HG03064 (cell line): ENCODE results near the gene UPK3A.

Experiments
- ATAC-seq: cut with Tn5 transposase; IDR thresholded peaks from one replicate; pipeline ENCODE4 v1.9.1; 2021; ENCODE audit warnings: low read depth; ENCODE audit not compliant: unreplicated experiment

UPK3A gene

GRCh38 chr22:45284705-45285262, at the start of gene UPK3A:
TSS of gene UPK3A (plus strand) at chr22:45284949. CDS start at chr22:45285014, 65 bp downstream.
- ATAC-seq, result no peak

GRCh38 chr22:45235101-45235777, 49.5 kb upstream of the UPK3A start:
- ATAC-seq, result no peak

GRCh38 chr22:45235851-45236342, 48.9 kb upstream of the UPK3A start:
- ATAC-seq, result no peak

GRCh38 chr22:45237065-45237990, 47.4 kb upstream of the UPK3A start:
- ATAC-seq, result no peak

GRCh38 chr22:45238076-45238956, 46.4 kb upstream of the UPK3A start:
- ATAC-seq, result no peak

- ATAC-seq, result no peak
Measured at GRCh38 chr22:45238957-45239680, 45.6 kb upstream of the UPK3A start.

GRCh38 chr22:45239681-45240051, 45.1 kb upstream of the UPK3A start:
- ATAC-seq, result no peak

GRCh38 chr22:45240104-45240809, 44.5 kb upstream of the UPK3A start:
- no peak for ATAC-seq

GRCh38 chr22:45240810-45241631, 43.7 kb upstream of the UPK3A start, which contains the start of gene KIAA0930:
TSS of gene KIAA0930 (minus strand) at chr22:45240894. CDS start at chr22:45240703, 191 bp downstream.
- ATAC-seq, result no peak

GRCh38 chr22:45242778-45243191, 42.0 kb upstream of the UPK3A start:
- ATAC-seq, result no peak

- ATAC-seq, result no peak
Measured at GRCh38 chr22:45244916-45245315, 39.8 kb upstream of the UPK3A start.

- ATAC-seq, result no peak
Measured at GRCh38 chr22:45246060-45246985, 38.4 kb upstream of the UPK3A start.

GRCh38 chr22:45248832-45249561, 35.8 kb upstream of the UPK3A start:
- peak; percentile 60 for ATAC-seq

- ATAC-seq, result no peak
Measured at GRCh38 chr22:45251825-45252224, 32.9 kb upstream of the UPK3A start.

- ATAC-seq, result no peak
Measured at GRCh38 chr22:45253039-45253641, 31.6 kb upstream of the UPK3A start.

GRCh38 chr22:45254388-45254787, 30.4 kb upstream of the UPK3A start:
- no peak for ATAC-seq
